Pulmonary artery endothelial cell (primary cell): ENCODE measurements around the gene TSPAN9. TPM values are rescaled to one million over a fixed set of nuclear protein-coding genes. Genes with fewer than 3 reads are reported as not detected.

Source experiments
- DNase-seq: peaks from one replicate; pipeline ENCODE4 v3.0.0-alpha.2; 2011; ENCODE audit warnings: low read depth, low spot score
- total RNA-seq: library from RNA; depleted of rRNA; stranded (reverse); fragments of >200 nt; gene quantifications from 2 replicates; pipeline ENCODE4 v1.2.3, GENCODE V29; 2014

The TSPAN9 gene
- total RNA-seq, 1 donor from 2014 or later: 65.0 TPM

- no peak for DNase-seq
Observed at GRCh38 chr12:3099146-3099545, 22.0 kb downstream of the TSPAN9 start.

DNA sequence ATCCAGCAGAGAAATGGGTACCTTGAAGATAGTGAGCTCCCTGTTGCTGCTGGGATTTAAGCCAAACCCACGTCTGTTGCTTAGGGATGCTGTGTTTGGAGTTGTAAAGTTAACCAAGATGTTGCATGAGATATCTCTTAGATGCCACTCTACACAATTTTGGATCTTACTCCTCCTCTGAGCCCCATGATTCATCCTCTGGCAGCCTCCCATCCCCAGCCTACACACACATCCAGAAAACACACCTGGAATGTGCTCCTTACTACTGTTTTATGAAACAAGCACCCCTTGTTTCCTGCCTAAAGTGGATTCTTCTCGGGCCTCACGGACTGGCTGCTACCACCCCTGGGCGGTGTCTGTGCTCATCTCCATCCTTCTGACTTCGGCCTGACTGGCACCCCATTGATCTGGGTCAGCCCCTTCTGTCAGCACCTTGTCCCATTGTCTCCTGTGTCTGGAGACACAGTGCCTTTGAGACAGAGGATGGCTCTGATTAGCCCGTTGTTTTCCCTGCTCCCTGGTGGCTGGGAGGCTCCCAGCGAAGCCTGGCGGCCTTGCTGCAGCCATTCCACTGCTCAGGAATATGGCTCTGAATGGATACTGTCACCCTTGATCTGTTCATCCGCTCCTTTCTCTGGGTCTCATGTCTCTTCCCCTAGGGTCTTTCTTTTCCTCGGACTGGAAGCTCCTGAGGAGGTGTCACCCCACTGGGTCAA lies 24.3 kb downstream of the TSPAN9 start:
- DNase-seq: no peak

GRCh38 chr12:3102771-3103410 lies 25.7 kb downstream of the TSPAN9 start:
- DNase-seq: no peak

DNA sequence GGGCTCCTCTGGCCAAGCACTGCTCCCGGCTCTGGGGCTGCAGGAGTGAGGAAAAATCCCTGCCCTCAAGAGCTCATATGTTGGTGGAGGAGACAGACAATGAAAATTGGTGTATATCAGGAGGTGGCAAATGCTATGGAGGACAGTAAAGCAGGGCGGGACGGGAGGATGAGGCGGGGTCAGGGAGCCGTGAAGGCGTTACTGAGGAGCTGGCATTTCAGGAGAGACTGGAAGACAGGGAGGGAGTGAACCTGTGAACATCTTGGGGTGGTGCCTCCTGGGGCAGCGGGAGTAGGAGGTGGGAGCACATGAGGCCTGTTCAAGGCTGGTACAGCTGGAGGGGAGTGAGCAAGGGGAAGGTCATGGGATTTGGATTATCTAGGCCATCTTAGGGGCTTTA lies 26.6 kb downstream of the TSPAN9 start:
- no peak for DNase-seq

DNA sequence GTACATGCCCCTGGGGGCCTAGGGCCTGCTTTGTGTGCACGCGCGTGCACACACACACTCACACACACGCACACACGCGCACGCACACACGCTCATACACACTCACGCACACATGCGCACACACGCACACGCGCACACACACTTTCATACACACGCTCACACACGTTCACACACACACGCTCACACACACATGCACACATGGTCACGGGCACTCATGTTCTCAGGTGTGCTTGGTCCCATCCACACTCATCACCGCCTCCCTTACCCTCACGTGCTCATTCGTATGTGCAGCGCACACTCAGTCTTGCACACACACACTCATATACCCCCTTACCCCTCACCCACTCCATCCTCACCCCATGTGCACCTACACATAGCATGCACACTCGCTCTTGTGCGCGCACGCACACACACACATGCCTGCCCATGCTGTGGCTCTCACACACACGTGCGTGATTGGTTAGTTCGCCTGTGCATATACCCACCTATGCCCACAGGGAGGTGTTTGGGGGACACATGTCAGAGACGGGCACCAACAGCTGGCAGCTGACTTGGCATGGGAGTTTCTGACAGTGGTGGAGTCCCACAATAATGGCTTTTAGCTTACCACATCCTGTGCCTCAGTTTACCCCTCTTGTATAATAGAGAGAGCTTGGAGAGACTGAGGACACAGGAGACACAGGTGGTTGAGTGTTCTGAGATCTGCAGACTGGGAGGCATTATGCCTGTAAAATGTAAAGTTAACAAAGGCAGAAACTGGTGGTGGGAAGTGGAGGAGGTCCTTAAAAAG lies 28.7 kb downstream of the TSPAN9 start:
- DNase-seq: no peak

DNA sequence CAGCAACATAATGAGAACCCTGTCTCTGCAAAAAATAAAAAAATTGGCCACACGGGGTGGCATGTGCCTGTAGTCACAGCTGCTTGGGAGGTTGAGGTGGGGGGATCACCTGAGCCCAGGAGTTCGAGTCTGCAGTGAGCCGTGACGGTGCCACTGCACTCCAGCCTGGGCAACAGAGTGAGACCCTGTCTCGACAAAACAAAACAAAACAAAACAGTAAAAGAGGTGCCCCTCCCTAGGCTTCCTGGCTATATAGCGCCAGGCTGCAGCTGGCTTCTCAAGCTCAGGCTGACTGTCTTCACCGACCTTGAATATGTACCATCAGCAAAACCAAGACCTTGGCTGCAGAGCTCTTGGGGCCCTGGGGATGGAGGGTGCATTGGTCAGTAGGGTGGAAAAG lies 29.4 kb downstream of the TSPAN9 start:
- no peak for DNase-seq

- DNase-seq: no peak
Observed at GRCh38 chr12:3107071-3107583, 29.9 kb downstream of the TSPAN9 start.

DNA sequence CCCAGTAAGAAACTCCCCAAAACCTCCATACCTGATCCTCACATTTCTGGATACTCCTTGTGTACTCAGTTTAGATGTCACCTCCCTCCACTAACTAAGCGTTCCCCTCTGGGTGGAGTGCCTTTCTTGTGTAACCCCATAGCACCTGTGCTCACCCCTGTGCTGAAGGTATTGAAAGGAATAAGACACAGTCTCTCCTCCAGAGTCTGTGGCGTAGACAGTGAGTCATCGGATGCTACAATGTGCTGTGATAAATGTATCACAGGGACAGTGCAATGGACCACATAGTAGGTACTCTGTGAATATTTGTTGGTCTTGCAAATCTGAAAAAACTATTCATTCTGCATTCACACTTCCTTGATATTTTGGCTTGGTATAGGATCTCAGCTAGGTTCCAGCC lies 30.8 kb downstream of the TSPAN9 start:
- no peak for DNase-seq

- DNase-seq: no peak
Observed at GRCh38 chr12:3110578-3110977, 33.4 kb downstream of the TSPAN9 start.

GRCh38 chr12:3113671-3114325 lies 36.6 kb downstream of the TSPAN9 start:
- DNase-seq: no peak

- no peak for DNase-seq
Observed at GRCh38 chr12:3114671-3115070, 37.5 kb downstream of the TSPAN9 start.

DNA sequence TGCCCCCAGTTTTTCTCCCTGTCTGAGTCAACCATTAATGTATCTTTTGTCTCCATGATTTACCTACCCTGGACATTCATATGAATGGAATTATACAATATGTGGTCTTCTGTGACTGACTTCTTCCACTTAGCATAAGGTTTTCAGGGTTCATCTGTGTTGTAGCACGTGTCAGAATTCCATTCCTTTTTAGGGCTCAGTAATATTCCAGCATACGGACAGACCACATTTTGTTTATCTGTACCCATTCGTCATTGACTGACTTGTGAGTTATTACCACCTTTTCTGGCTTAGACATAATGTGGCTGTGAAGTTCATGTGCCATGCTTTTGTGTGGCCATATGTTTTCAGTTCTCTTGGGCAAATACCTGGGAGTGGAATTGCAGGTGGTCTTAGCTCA lies 37.9 kb downstream of the TSPAN9 start:
- no peak for DNase-seq

GRCh38 chr12:3116106-3116844 lies 39.1 kb downstream of the TSPAN9 start:
- DNase-seq: no peak

- peak; percentile 45 for DNase-seq
Observed at GRCh38 chr12:3117144-3117581, 40.0 kb downstream of the TSPAN9 start.

GRCh38 chr12:3117591-3118015 lies 40.4 kb downstream of the TSPAN9 start:
- no peak for DNase-seq

- no peak for DNase-seq
Observed at GRCh38 chr12:3119192-3119755, 42.1 kb downstream of the TSPAN9 start.

DNA sequence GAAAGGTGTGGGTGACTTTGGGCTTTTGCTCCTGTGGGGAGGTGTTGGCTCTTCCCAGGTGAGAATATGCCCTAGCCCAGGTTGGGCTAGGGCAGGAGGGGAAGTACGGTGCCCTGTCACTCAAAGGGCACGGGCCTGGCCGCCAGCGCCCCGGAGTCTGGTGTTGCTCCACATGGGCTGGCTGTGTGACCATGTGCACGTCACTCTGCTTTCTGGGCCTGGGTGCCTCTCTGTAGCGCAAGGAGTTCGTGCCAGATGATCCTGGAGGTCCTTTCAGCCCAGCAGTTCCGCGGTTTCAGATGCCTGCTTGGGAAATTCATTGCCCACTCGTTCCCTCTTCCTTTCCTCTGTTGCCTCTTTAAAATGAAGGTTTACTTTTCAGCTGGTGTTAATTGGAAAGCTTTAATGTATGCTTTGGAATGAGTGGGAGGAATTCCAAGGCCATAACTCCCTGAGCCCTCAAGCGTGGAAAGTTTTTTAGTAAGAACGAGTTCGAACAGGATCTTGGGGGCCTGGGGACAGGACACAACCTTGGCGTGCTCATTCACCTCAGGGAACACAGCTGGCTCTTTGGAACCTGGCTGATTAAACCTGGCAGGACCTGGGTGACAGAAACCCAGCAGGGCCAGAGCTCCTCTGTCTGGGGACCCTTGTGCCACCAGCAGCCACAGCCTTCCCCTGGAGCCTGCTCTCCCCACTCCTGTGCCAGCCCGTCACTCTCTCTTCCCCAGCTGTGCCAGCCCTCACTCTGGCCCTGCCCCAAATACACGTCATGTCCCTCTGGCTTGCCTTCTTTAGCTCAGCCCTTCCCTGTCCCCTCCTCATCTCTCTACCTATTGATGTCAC lies 42.8 kb downstream of the TSPAN9 start:
- DNase-seq: no peak

GRCh38 chr12:3120701-3121100 lies 43.5 kb downstream of the TSPAN9 start:
- no peak for DNase-seq

DNA sequence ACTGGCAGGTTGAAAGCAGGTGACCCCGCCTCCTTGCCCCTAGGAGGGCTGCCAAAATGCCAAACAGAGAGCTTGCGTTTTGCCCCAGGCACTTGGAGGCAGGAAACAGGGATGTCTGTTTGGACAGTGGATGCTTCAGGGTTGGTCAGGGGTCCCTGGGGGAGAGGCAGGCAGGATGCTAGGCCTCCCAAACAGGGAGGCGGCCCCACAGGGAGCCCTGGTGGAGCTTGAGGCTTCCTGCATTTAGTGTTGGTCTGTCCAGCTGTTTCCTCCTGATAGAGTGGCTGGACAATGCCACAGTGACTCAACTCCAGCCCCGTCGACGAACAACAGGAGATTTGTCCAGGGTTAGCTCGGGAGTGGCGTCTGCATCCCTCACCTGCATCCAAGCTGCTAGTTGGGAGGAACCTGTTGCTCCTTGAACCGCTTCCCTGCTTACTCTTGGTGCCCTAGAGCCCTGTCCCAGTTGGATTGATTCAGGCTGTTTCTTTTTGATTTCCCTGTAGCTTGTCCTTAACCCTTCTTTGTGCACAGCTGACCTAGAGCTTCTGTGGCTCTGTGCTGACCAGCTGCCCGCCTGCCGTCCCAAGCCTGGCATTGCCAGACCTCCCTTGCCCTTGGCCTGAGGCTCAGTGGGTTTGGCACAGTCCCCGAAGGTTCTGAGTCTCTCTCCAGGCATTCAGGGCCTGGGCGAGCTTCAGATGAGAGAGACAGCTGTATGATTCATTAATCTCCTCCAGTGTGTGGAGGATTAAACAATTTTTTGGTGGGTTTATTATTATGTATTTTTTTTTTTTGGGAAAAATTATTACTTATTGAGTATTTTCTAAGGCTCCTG lies 45.9 kb downstream of the TSPAN9 start:
- DNase-seq: peak; percentile 93
